ENCODE data around the gene MFSD8.

- no peak for TF ChIP-seq POLR2A (IDR thresholded peaks at IDR 0.05)
- TF ChIP-seq, protein P1, sequence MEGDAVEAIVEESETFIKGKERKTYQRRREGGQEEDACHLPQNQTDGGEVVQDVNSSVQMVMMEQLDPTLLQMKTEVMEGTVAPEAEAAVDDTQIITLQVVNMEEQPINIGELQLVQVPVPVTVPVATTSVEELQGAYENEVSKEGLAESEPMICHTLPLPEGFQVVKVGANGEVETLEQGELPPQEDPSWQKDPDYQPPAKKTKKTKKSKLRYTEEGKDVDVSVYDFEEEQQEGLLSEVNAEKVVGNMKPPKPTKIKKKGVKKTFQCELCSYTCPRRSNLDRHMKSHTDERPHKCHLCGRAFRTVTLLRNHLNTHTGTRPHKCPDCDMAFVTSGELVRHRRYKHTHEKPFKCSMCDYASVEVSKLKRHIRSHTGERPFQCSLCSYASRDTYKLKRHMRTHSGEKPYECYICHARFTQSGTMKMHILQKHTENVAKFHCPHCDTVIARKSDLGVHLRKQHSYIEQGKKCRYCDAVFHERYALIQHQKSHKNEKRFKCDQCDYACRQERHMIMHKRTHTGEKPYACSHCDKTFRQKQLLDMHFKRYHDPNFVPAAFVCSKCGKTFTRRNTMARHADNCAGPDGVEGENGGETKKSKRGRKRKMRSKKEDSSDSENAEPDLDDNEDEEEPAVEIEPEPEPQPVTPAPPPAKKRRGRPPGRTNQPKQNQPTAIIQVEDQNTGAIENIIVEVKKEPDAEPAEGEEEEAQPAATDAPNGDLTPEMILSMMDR (IDR thresholded peaks at IDR 0.05), result no peak
- TF ChIP-seq EP300 (IDR thresholded peaks at IDR 0.05), result no peak
These were observed 68.4 kb downstream of the MFSD8 start for GRCh38 chr4:127896528-127896927.
